Skeletal muscle tissue (tissue), 4 donors: ENCODE measurements around the gene PIGQ. TPM values are rescaled to one million over a fixed set of nuclear protein-coding genes. Genes with fewer than 3 reads are reported as not detected.

Experiments used
- H3K27ac ChIP-seq: one replicate; pipeline ENCODE4 v1.7.0; 2013; ENCODE audit warnings: mild to moderate bottlenecking, low read depth, low read length, inconsistent platforms
- H3K27me3 ChIP-seq, 3 donors: one replicate each; pipeline ENCODE4 v1.7.0; 2013; ENCODE audit warnings: low read length in 3 of 3; ENCODE audit not compliant: control insufficient read depth in 3 of 3, insufficient read depth in 3 of 3
- H3K36me3 ChIP-seq, 3 donors: one replicate each; pipeline ENCODE4 v1.7.0; 2013; ENCODE audit warnings: low read length in 3 of 3; ENCODE audit not compliant: control insufficient read depth in 3 of 3, insufficient read depth in 3 of 3
- H3K4me1 ChIP-seq, 3 donors: one replicate each; pipeline ENCODE4 v1.7.0; 2013; ENCODE audit warnings: low read length in 3 of 3, mild to moderate bottlenecking in 3 of 3; ENCODE audit not compliant: control insufficient read depth in 3 of 3, insufficient read depth in 3 of 3
- H3K4me3 ChIP-seq, 3 donors: one replicate each; pipeline ENCODE4 v1.7.0; 2013; ENCODE audit warnings: low read length in 3 of 3
- H3K9ac ChIP-seq, 3 donors: one replicate each; pipeline ENCODE4 v1.7.0; 2013; ENCODE audit warnings: low read length in 3 of 3, mild to moderate bottlenecking in 3 of 3, moderate library complexity in 2 of 3, low read depth in 1 of 3
- H3K9me3 ChIP-seq, 3 donors: one replicate each; pipeline ENCODE4 v1.7.0; 2013; ENCODE audit warnings: low read length in 3 of 3; ENCODE audit not compliant: control insufficient read depth in 3 of 3
- total RNA-seq: library from RNA; depleted of rRNA; stranded (reverse); fragments of >200 nt; gene quantifications from one replicate; pipeline ENCODE4 v1.2.3, GENCODE V29; 2014
- donor health status: Osteomylitis.

The PIGQ gene
- total RNA-seq, 1 donor from 2014 or later, result 11.0 TPM

- Histone ChIP-seq H3K27me3 (no peaks in the 10 kb centered on the region), H3K4me1 (peaks cover 38 to 55% (median 44%) of the 10 kb centered on the region in 3 donors), H3K4me3 (peak overlapping the region; percentile 79 to 87 (median 86)), H3K9me3 (no peaks in the 10 kb centered on the region), H3K9ac (peak overlapping the region; percentile 86 to 96 (median 93)), H3K27ac (peak overlapping the region; percentile 90), H3K36me3 (peaks cover 0 to 4% (median 4%) of the 10 kb centered on the region in 3 donors)
Measured at GRCh38 chr16:526181-527014, 43.4 kb upstream of the PIGQ start.

GRCh38 chr16:527015-527903, 42.5 kb upstream of the PIGQ start, which contains the start of gene CAPN15:
TSS of gene CAPN15 (plus strand) at chr16:527712. CDS start at chr16:546839, 19,127 bp downstream.
- Histone ChIP-seq H3K9ac (peak within 1 kb of the TSS; percentile 86 to 96 (median 93)), H3K4me3 (peak within 1 kb of the TSS; percentile 79 to 87 (median 86)), H3K4me1 (peaks cover 38 to 55% (median 49%) of the 10 kb centered on the region in 3 donors), H3K27me3 (no peaks in the 10 kb centered on the region), H3K27ac (peak within 1 kb of the TSS; percentile 90), H3K36me3 (peaks cover 0 to 4% (median 4%) of the 10 kb centered on the region in 3 donors), H3K9me3 (no peaks in the 10 kb centered on the region)

- Histone ChIP-seq H3K36me3 (peaks cover 0 to 4% (median 4%) of the 10 kb centered on the region in 3 donors), H3K9me3 (no peaks in the 10 kb centered on the region), H3K4me3 (peak overlapping the region; percentile 59 to 84 (median 83)), H3K4me1 (peaks cover 41 to 58% (median 52%) of the 10 kb centered on the region in 3 donors), H3K9ac (peak overlapping the region; percentile 70 to 84 (median 81)), H3K27ac (peak overlapping the region; percentile 66), H3K27me3 (no peaks in the 10 kb centered on the region)
Measured at GRCh38 chr16:528111-529011, 41.4 kb upstream of the PIGQ start.

GRCh38 chr16:529012-529575, 40.7 kb upstream of the PIGQ start:
- peak overlapping the region; percentile 66 for H3K27ac ChIP-seq
- no peaks in the 10 kb centered on the region for H3K27me3 ChIP-seq
- no peaks in the 10 kb centered on the region for H3K9me3 ChIP-seq
- peaks cover 0 to 4% (median 4%) of the 10 kb centered on the region in 3 donors for H3K36me3 ChIP-seq
- H3K9ac ChIP-seq, result peak overlapping the region; percentile 70 to 84 (median 81)
- H3K4me1 ChIP-seq, result peaks cover 48 to 63% (median 57%) of the 10 kb centered on the region in 3 donors
- peak overlapping the region; percentile 59 to 84 (median 83) for H3K4me3 ChIP-seq

GRCh38 chr16:530111-530817, 39.5 kb upstream of the PIGQ start:
- Histone ChIP-seq H3K9me3 (no peaks in the 10 kb centered on the region), H3K4me3 (no peak overlapping the region), H3K9ac (peak overlapping the region in 2 of 3 donors; percentile 70 to 84), H3K4me1 (peaks cover 55 to 65% (median 65%) of the 10 kb centered on the region in 3 donors), H3K27ac (no peak overlapping the region), H3K27me3 (no peaks in the 10 kb centered on the region), H3K36me3 (peaks cover 0 to 4% (median 4%) of the 10 kb centered on the region in 3 donors)

GRCh38 chr16:531494-532125, 38.2 kb upstream of the PIGQ start:
- peaks cover 51 to 64% (median 61%) of the 10 kb centered on the region in 3 donors for H3K4me1 ChIP-seq
- H3K9me3 ChIP-seq, result no peaks in the 10 kb centered on the region
- H3K36me3 ChIP-seq, result peaks cover 0 to 4% (median 4%) of the 10 kb centered on the region in 3 donors
- H3K27ac ChIP-seq, result no peak overlapping the region
- H3K27me3 ChIP-seq, result no peaks in the 10 kb centered on the region
- no peak overlapping the region for H3K4me3 ChIP-seq
- H3K9ac ChIP-seq, result no peak overlapping the region

- H3K27ac ChIP-seq, result peak overlapping the region; percentile 95
- peaks cover 45 to 62% (median 56%) of the 10 kb centered on the region in 3 donors for H3K4me1 ChIP-seq
- H3K27me3 ChIP-seq, result no peaks in the 10 kb centered on the region
- H3K9me3 ChIP-seq, result no peaks in the 10 kb centered on the region
- H3K4me3 ChIP-seq, result peak overlapping the region; percentile 30 to 65 (median 45)
- peak overlapping the region; percentile 71 to 76 (median 72) for H3K9ac ChIP-seq
- H3K36me3 ChIP-seq, result peaks cover 3 to 14% (median 4%) of the 10 kb centered on the region in 3 donors
Measured at GRCh38 chr16:533391-534123, 36.2 kb upstream of the PIGQ start.

- H3K4me1 ChIP-seq, result peaks cover 40 to 56% (median 50%) of the 10 kb centered on the region in 3 donors
- H3K27ac ChIP-seq, result peak overlapping the region; percentile 95
- H3K27me3 ChIP-seq, result no peaks in the 10 kb centered on the region
- H3K9ac ChIP-seq, result peak overlapping the region; percentile 71 to 76 (median 73)
- H3K9me3 ChIP-seq, result no peaks in the 10 kb centered on the region
- peaks cover 3 to 14% (median 4%) of the 10 kb centered on the region in 3 donors for H3K36me3 ChIP-seq
- H3K4me3 ChIP-seq, result peak overlapping the region; percentile 40 to 65 (median 45)
Measured at GRCh38 chr16:534135-534534, 35.6 kb upstream of the PIGQ start.
